ENCODE results near the gene CRIM1.
"Not testable (repeated sequence)": the region's sequence is repeated elsewhere in the genome, so short reads cannot be mapped to it uniquely, and the experiment has no call there.

The CRIM1 gene, protein sequence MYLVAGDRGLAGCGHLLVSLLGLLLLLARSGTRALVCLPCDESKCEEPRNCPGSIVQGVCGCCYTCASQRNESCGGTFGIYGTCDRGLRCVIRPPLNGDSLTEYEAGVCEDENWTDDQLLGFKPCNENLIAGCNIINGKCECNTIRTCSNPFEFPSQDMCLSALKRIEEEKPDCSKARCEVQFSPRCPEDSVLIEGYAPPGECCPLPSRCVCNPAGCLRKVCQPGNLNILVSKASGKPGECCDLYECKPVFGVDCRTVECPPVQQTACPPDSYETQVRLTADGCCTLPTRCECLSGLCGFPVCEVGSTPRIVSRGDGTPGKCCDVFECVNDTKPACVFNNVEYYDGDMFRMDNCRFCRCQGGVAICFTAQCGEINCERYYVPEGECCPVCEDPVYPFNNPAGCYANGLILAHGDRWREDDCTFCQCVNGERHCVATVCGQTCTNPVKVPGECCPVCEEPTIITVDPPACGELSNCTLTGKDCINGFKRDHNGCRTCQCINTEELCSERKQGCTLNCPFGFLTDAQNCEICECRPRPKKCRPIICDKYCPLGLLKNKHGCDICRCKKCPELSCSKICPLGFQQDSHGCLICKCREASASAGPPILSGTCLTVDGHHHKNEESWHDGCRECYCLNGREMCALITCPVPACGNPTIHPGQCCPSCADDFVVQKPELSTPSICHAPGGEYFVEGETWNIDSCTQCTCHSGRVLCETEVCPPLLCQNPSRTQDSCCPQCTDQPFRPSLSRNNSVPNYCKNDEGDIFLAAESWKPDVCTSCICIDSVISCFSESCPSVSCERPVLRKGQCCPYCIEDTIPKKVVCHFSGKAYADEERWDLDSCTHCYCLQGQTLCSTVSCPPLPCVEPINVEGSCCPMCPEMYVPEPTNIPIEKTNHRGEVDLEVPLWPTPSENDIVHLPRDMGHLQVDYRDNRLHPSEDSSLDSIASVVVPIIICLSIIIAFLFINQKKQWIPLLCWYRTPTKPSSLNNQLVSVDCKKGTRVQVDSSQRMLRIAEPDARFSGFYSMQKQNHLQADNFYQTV

GRCh38 chr2:36355151-36355889 is at the start of gene CRIM1:
Gene CRIM1 (plus strand): TSS chr2:36355778. CDS start chr2:36356293, 515 bp downstream.
- peak; percentile 30 for DNase-seq (ENCODE audit: low spot score)

GRCh38 chr2:36307441-36307840 is 48.1 kb upstream of the CRIM1 start:
- DNase-seq (ENCODE audit: low spot score): no peak

DNA sequence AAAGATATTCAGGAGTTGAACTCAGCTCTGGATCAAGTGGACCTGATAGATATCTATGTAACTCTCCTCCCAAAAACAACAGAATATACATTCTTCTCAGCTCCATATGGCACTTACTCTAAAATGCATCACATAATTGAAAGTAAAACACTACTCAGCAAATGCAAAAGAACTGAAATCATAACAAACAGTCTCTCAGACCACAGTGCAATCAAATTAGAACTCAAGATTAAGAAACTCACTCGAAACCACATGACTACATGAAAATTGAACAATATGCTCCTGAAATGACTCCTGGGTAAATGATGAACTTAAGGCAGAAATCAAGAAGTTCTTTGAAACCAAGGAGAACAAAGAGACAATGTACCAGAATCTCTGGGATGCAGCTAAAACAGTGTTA is 45.1 kb upstream of the CRIM1 start:
- DNase-seq (ENCODE audit: low spot score): not testable (repeated sequence)

DNA sequence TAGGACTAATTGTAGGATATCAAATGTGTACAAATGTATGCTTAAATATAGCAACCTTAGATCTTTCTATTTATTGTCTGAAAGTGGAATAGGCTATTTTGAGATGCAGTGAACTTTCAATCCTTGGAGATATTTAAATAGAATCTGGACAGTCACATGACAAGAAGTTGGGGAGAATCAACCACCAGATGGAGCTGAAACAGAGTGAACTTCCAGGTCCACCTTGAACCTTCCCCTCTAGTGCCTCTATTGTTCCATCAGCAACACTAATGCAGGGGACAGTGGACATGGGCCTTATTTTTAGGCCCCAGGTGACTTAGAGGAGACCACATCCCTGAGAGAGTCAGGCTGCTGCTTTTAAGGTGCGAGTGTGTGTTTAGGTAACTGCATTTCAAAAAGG is 37.0 kb upstream of the CRIM1 start:
- DNase-seq (ENCODE audit: low spot score): no peak

DNA sequence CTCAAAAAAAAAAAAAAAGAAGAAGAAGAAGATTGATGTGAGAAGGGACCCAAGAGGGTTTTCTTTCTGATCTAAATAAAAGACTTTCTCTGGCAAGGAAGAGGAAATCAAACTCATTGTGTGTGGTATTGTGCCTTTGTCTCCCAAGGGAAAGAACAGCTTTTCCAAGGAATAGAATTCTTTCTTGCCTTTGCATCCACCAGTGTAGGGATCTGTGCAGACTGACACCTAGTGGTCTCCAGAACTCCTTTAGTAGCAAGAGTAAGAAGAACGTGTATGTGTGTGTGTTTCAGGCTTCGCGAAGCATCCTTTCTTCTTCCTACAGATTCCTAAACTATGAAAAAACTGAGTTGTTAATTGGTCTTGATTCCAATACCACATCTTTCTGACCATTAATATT is 33.5 kb upstream of the CRIM1 start:
- DNase-seq (ENCODE audit: low spot score): no peak

GRCh38 chr2:36326286-36326685 is 29.3 kb upstream of the CRIM1 start:
- DNase-seq (ENCODE audit: low spot score): no peak

DNA sequence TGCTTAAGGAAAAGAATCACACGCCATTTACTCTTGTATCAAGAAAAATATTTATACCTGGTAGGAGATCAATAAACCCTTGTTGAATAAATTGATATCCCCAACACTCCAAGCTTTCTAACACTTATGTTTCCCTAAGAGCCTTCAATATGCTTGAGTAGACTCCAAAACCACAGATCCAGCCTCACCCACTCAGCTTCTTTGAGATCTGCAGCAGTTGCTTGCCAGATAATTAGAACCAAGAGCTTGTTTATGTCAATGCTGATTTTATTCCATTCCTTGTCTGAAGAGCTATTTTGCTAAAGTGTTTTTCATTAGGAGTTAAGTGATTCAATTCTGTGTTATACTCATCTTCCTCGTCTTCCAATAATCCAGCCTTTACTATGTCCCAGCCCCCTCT is 26.3 kb upstream of the CRIM1 start:
- no peak for DNase-seq (ENCODE audit: low spot score)

- no peak for DNase-seq (ENCODE audit: low spot score)
Measured at GRCh38 chr2:36329746-36330472, 25.7 kb upstream of the CRIM1 start.

DNA sequence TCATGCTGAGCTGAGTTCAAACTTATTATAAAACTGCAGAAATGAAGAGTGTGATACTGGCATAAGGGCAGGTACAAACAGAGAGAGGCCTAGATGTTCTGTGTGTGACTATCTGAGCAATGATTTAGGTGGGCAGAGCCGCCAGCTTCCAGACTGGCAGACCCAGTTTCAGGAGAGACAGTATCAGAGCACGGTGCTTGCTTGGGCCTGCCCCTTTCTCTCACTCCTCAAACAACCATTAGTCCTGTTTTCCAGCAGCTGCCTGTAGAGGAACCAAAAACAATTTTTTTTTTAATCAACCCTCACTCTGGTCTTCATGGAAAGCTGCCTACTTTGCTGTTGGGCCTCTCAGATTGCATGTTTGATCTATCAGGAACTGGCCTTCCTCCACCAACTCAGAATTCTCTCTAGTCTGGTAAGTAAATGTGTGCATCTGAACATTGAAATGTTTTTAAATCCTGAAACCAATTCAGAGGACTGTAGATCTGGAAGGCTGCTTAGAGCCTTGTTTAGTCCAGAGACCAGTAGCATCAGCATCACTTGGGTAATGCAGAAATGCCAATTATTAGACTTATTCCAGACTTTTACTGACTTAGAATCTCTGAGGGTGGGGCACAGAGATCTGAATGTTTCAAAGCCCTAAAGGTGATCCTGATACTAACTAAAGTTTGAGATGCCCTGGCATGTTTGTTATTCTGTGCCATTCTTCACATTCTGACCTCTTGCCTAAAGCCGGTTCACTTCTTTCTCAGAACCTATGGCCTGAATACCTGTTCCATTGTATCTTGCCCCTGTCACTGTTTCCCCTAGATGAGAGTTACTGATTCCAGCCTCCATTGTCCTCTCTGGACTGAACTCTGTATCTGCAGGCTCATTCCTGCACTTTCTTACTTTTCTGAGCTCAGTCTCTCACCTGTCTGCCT is 24.8 kb upstream of the CRIM1 start:
- no peak for DNase-seq (ENCODE audit: low spot score)

- DNase-seq (ENCODE audit: low spot score): no peak
Measured at GRCh38 chr2:36333350-36334012, 22.1 kb upstream of the CRIM1 start.

DNA sequence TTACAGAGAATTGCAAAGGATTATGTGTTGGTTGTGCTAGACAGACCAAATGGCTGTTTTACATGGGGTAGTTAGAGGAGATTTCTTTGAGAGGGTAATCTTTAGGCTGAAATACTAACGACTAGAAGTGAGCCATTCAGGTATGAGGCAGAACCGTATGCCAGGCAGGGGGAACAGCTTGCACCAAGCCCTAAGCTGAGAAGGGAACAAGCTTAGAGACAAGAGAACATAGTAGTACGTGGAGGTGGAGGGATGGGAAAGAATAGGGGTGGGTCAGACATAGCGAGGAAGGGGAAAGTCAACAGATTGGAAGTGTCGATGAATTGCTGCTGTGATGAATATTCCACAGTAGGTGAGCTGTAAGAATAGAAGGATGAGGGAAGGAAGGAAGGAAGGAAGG is 20.0 kb upstream of the CRIM1 start:
- DNase-seq (ENCODE audit: low spot score): no peak

DNA sequence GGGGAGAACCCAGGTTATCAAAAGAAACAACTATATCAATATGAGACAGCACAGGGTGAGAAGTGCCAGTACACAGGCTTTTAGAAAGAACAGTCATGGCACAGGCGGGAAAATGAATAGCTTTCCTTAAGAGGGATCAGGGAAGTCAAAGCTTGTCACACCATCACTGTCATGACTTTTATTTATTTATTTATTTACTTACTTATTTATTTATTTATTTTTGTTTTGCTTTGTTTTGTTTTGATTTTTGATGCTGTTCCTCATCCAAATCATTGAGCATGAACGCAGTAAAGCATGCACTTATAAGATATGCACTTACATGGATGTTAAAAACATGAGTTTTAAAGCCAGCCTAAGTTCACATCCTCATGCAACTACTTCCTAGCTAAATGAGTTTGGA is 19.3 kb upstream of the CRIM1 start:
- no peak for DNase-seq (ENCODE audit: low spot score)

DNA sequence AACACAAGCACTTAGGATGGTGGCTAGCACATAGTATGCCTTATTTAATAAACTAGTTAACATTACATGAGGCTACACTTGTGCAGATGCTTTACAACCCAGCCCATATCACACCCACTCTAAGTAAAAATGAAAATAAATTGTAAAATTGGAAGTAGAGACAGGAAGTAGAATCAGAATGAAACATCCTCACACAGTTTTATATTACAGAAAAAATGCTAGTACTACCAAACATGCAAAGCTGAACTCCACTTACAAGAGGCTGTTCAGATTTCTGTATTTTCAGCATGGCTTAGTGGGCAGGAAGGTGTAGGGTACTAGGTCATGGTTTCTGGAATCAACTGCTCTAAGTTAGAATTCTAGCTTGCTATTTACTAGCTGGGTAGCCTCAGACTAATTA is 18.2 kb upstream of the CRIM1 start:
- no peak for DNase-seq (ENCODE audit: low spot score)

DNA sequence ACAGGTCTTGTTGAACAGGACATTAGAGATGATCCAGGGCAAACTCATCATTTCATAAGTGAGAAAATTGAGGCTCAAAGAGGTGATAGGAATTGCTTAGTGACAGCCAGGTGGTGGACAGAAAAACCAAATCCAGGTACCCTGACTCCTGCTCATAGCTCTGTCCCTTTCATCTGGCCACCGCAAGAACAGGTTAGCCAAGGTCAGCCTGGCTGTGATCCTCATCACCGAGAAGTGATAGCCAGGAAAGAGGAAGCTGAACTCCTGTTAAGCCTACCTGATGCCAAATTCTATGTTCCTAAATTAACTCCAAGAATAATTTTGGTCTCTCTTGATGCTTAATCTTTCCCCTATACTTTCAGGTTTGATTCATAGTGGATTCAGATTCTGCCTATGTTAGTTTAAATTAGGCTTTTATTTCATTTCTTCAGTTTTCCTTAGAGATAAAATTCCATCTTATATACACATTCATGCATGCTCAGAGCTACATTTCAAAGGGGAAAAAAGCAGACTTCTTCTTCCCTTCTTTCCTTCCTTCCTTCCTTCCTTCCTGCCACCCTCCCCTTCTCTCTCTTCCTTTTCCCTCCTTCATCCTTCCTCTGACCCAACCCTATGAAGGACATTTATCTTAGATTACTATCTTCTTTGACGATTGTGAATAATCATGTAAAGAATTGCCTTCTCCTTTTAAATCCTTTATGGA is 17.3 kb upstream of the CRIM1 start:
- no peak for DNase-seq (ENCODE audit: low spot score)

DNA sequence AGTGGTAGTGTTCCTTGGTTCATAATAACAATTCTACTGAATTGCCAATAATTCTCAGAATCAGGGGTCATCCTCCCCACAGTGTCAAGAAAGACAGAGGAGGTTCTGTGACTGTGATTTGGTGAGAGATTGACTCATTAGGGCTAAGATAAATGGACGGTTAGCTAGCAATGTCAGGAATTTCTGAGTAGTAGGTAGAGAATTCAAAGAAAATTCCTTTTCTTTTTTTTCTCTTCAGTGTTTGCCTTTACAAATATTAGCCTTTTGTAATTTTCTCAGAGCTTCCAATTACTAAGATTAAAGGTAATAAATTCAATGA is 16.8 kb upstream of the CRIM1 start:
- DNase-seq (ENCODE audit: low spot score): no peak

DNA sequence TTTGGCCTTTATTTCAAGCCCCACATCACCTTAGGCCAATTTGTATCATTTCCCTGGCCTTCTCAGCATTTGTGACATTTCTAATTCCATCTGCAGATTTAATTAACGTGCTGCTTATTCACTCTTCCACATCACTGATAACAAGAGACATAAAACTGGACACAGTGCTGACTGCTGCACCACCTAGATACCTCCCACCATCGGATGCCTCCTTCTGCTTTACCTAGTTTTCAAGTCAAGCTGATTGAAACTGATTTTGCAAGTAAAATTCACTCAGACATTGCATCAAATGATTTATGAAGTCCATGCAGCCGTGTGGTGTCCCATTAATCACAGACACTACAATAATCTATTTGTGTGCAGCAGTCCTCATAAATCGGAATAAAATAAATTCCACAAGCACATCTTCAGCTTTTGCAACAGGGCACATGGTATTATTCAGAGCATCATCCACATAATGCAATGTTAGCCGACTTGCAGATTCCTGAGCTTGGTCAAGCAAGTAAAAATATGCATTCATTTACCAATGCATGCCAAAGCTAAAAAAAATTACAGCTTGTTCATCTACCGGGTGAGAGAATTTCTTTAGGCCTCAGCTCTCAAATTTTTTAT is 15.9 kb upstream of the CRIM1 start:
- no peak for DNase-seq (ENCODE audit: low spot score)

GRCh38 chr2:36343606-36344005 is 12.0 kb upstream of the CRIM1 start:
- DNase-seq (ENCODE audit: low spot score): no peak

GRCh38 chr2:36348721-36349120 is 6.9 kb upstream of the CRIM1 start:
- no peak for DNase-seq (ENCODE audit: low spot score)

- no peak for DNase-seq (ENCODE audit: low spot score)
Measured at GRCh38 chr2:36351291-36351690, 4.3 kb upstream of the CRIM1 start.

All from germinal center (tissue), 1 donor.